OCI-LY1 (cell line): ENCODE data around the gene LMF1.

Experiments
- H2AFZ ChIP-seq: fragments of 200-600 bp; sonication (generic), shearing (Covaris generic); 2 replicates; pipeline ENCODE4 v1.6.0; 2014; ENCODE audit warnings: antibody characterized with exemption, mild to moderate bottlenecking, low read length
- H3F3A ChIP-seq: fragments of 200-600 bp; sonication (generic), shearing (Covaris generic); 2 replicates; pipeline ENCODE4 v1.6.0; 2014; ENCODE audit warnings: mild to moderate bottlenecking, antibody characterized with exemption, low read length, moderate library complexity; ENCODE audit not compliant: insufficient read depth
- H3K27ac ChIP-seq: fragments of 200-600 bp; sonication (generic); 2 replicates; pipeline ENCODE4 v1.5.1; 2014; ENCODE audit warnings: low read length, mixed run types, mild to moderate bottlenecking, low read depth; ENCODE audit not compliant: poor library complexity, severe bottlenecking
- H3K27me3 ChIP-seq: fragments of 200-600 bp; sonication (generic); 2 replicates; pipeline ENCODE4 v1.6.0; 2014; ENCODE audit warnings: antibody characterized with exemption, mild to moderate bottlenecking, low read length, moderate library complexity; ENCODE audit not compliant: insufficient read depth
- H3K36me3 ChIP-seq: fragments of 200-600 bp; sonication (generic); 2 replicates; pipeline ENCODE4 v1.6.1; 2014; ENCODE audit warnings: mild to moderate bottlenecking, antibody characterized with exemption, low read length, moderate library complexity, mixed read lengths; ENCODE audit not compliant: insufficient read depth
- H3K4me1 ChIP-seq: fragments of 200-600 bp; sonication (generic); 2 replicates; pipeline ENCODE4 v1.5.1; 2014; ENCODE audit warnings: mild to moderate bottlenecking, low read length, moderate library complexity; ENCODE audit not compliant: insufficient read depth, severe bottlenecking
- H3K4me2 ChIP-seq: fragments of 200-600 bp; sonication (generic), shearing (Covaris generic); 2 replicates; pipeline ENCODE4 v1.6.1; 2014; ENCODE audit warnings: low read length
- H3K4me3 ChIP-seq: fragments of 200-600 bp; sonication (generic); 2 replicates; pipeline ENCODE4 v1.5.1; 2014; ENCODE audit warnings: low read length, low read depth, mild to moderate bottlenecking, mixed read lengths; ENCODE audit not compliant: poor library complexity, severe bottlenecking
- H3K79me2 ChIP-seq: fragments of 200-600 bp; shearing (Covaris generic); 2 replicates; pipeline ENCODE4 v1.6.1; 2016; ENCODE audit warnings: mixed run types, low read length, mixed read lengths; ENCODE audit not compliant: insufficient read depth
- H3K9ac ChIP-seq: fragments of 200-600 bp; sonication (generic), shearing (Covaris generic); 2 replicates; pipeline ENCODE4 v1.6.1; 2014; ENCODE audit warnings: mild to moderate bottlenecking, low read length, mixed read lengths
- H3K9me2 ChIP-seq: fragments of 200-600 bp; sonication (generic), shearing (Covaris generic); 2 replicates; pipeline ENCODE4 v1.6.1; 2014; ENCODE audit warnings: low read depth, mild to moderate bottlenecking, low read length, mixed read lengths
- H3K9me3 ChIP-seq: fragments of 200-600 bp; shearing (Covaris generic); 2 replicates; pipeline ENCODE4 v1.6.1; 2014; ENCODE audit warnings: low read length, mixed read lengths
- H4K20me1 ChIP-seq: fragments of 200-600 bp; sonication (generic), shearing (Covaris generic); 2 replicates; pipeline ENCODE4 v1.6.0; 2016; ENCODE audit warnings: mild to moderate bottlenecking, low read length; ENCODE audit not compliant: insufficient read depth
- CTCF ChIP-seq: fragments of 200-600 bp; sonication (generic), shearing (Covaris generic); IDR thresholded peaks from 2 replicates; pipeline ENCODE4 v1.5.1; 2017; ENCODE audit warnings: mild to moderate bottlenecking, antibody characterized with exemption, low read length, moderate library complexity, mixed read lengths
- EZH2 ChIP-seq: fragments of 200-600 bp; sonication (generic), shearing (Covaris generic); IDR thresholded peaks from 2 replicates; pipeline ENCODE4 v1.8.0; 2017; ENCODE audit warnings: borderline replicate concordance, mixed run types, mild to moderate bottlenecking, antibody characterized with exemption, low read length, moderate library complexity, mixed read lengths

Gene LMF1

GRCh38 chr16:818132-818531, 152.7 kb downstream of the LMF1 start:
- no peak overlapping the region for H2AFZ ChIP-seq
- no peak overlapping the region for H3K27ac ChIP-seq
- H3K36me3 ChIP-seq: no peaks in the 10 kb centered on the region
- no peaks in the 10 kb centered on the region for H3K9me2 ChIP-seq
- no peaks in the 10 kb centered on the region for H3K4me1 ChIP-seq
- H3K4me3 ChIP-seq: no peak overlapping the region
- H3K9me3 ChIP-seq: no peaks in the 10 kb centered on the region
- peaks cover 14% of the 10 kb centered on the region; the same call in 1 of the 2 replicates for H3K27me3 ChIP-seq
- H3K79me2 ChIP-seq: no peaks in the 10 kb centered on the region
- TF ChIP-seq EZH2 (no peak), CTCF (no peak)
- H4K20me1 ChIP-seq: no peaks in the 10 kb centered on the region
- no peak overlapping the region for H3K4me2 ChIP-seq
- no peaks in the 10 kb centered on the region for H3F3A ChIP-seq
- H3K9ac ChIP-seq: no peak overlapping the region

- H3K36me3 ChIP-seq: no peaks in the 10 kb centered on the region
- H3F3A ChIP-seq: no peaks in the 10 kb centered on the region
- H3K79me2 ChIP-seq: no peaks in the 10 kb centered on the region
- no peak for TF ChIP-seq CTCF
- TF ChIP-seq EZH2: no peak
- H3K9me2 ChIP-seq: no peaks in the 10 kb centered on the region
- H3K4me3 ChIP-seq: no peak overlapping the region
- no peak overlapping the region for H3K27ac ChIP-seq
- no peak overlapping the region for H3K9ac ChIP-seq
- H3K4me2 ChIP-seq: no peak overlapping the region
- H3K27me3 ChIP-seq: peaks cover 14% of the 10 kb centered on the region; the same call in 1 of the 2 replicates
- no peaks in the 10 kb centered on the region for H4K20me1 ChIP-seq
- no peak overlapping the region for H2AFZ ChIP-seq
- no peaks in the 10 kb centered on the region for H3K4me1 ChIP-seq
- H3K9me3 ChIP-seq: no peaks in the 10 kb centered on the region
Observed at GRCh38 chr16:817001-817906, 153.5 kb downstream of the LMF1 start.

GRCh38 chr16:815861-816260, 154.9 kb downstream of the LMF1 start:
- Histone ChIP-seq H3K9me2 (no peaks in the 10 kb centered on the region), H3K27ac (no peak overlapping the region), H2AFZ (no peak overlapping the region), H3K9ac (no peak overlapping the region), H3K79me2 (no peaks in the 10 kb centered on the region), H3K4me3 (no peak overlapping the region), H3F3A (no peaks in the 10 kb centered on the region), H3K36me3 (no peaks in the 10 kb centered on the region), H3K9me3 (no peaks in the 10 kb centered on the region), H3K4me1 (no peaks in the 10 kb centered on the region), H4K20me1 (no peaks in the 10 kb centered on the region), H3K4me2 (no peak overlapping the region), H3K27me3 (peaks cover 14% of the 10 kb centered on the region; the same call in 1 of the 2 replicates)
- no peak for TF ChIP-seq EZH2
- TF ChIP-seq CTCF: no peak
